HL-60/S4 treated with phorbol 12-myristate 13-acetate at 8.2 ng/mL for 4 days and 3 days (cell line): ENCODE results near the gene SPOCK2.

Experiments used
- in situ Hi-C: fragments of 300-500 bp; cut with MboI; formaldehyde crosslinking; loops from 2 replicates; pipeline ENCODE4 v1.15.0; 2022; ENCODE audit warnings: low sequenced_read_pairs

SPOCK2 gene

GRCh38 chr10:72058989-72059842 lies 29.1 kb downstream of the SPOCK2 start:
- in situ Hi-C loops: no loop called here

GRCh38 chr10:72058347-72058898 lies 29.9 kb downstream of the SPOCK2 start:
- in situ Hi-C loops: no loop called here

GRCh38 chr10:72056932-72057751 lies 31.2 kb downstream of the SPOCK2 start:
- in situ Hi-C loops: no loop called here

- in situ Hi-C loops: no loop called here
Measured at GRCh38 chr10:72056113-72056512, 32.2 kb downstream of the SPOCK2 start.

GRCh38 chr10:72053690-72054089 lies 34.7 kb downstream of the SPOCK2 start:
- in situ Hi-C loops: no loop called here

GRCh38 chr10:72050873-72051272 lies 37.5 kb downstream of the SPOCK2 start:
- in situ Hi-C loops: no loop called here

- in situ Hi-C loops: no loop called here
Measured at GRCh38 chr10:72049969-72050781, 38.2 kb downstream of the SPOCK2 start.

- in situ Hi-C loops: no loop called here
Measured at GRCh38 chr10:72049472-72049871, 38.9 kb downstream of the SPOCK2 start.

- in situ Hi-C loops: no loop called here
Measured at GRCh38 chr10:72048450-72049124, 39.8 kb downstream of the SPOCK2 start.

- in situ Hi-C loops: no loop called here
Measured at GRCh38 chr10:72045586-72045985, 42.8 kb downstream of the SPOCK2 start.

GRCh38 chr10:72044417-72045041 lies 43.8 kb downstream of the SPOCK2 start:
- in situ Hi-C loops: no loop called here

- in situ Hi-C loops: no loop called here
Measured at GRCh38 chr10:72043016-72043834, 45.1 kb downstream of the SPOCK2 start.

- in situ Hi-C loops: no loop called here
Measured at GRCh38 chr10:72041491-72041890, 46.9 kb downstream of the SPOCK2 start.

- in situ Hi-C loops: no loop called here
Measured at GRCh38 chr10:72039377-72039776, 49.0 kb downstream of the SPOCK2 start.

- in situ Hi-C loops: no loop called here
Measured at GRCh38 chr10:72038458-72039001, 49.8 kb downstream of the SPOCK2 start.

GRCh38 chr10:72037811-72038210 lies 50.5 kb downstream of the SPOCK2 start:
- in situ Hi-C loops: no loop called here

GRCh38 chr10:72037266-72037665 lies 51.1 kb downstream of the SPOCK2 start:
- in situ Hi-C loops: no loop called here

- in situ Hi-C loops: no loop called here
Measured at GRCh38 chr10:72035252-72035887, 53.0 kb downstream of the SPOCK2 start.
